Measurements from ENCODE around the gene DDX60. TPM values are rescaled to one million over a fixed set of nuclear protein-coding genes. Genes with fewer than 3 reads are reported as not detected.

The DDX60 gene
- total and polyA plus RNA-seq, 4 donors, result 2.9 to 11.3 (median 7.0) TPM

DNA sequence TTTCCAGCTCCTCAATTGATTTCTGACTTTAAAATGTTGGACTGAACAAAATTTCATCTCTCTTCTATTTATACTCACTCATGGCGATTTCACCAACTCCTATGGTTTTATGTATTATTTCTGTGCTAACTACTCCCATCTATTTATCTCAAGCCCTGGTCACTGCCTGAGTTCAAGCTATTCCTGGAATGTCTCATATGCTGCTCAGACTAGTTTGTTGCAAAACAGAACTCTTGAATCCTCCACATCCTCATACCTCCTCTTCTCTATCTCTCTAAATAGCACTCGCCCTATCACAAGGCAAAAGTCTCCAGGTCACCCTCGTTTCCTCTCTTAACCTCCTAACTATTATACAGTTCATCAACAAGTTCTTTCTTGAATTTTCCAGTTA is 19.0 kb upstream of the DDX60 start:
- TF ChIP-seq, protein P1, sequence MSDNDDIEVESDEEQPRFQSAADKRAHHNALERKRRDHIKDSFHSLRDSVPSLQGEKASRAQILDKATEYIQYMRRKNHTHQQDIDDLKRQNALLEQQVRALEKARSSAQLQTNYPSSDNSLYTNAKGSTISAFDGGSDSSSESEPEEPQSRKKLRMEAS (IDR thresholded peaks at IDR 0.05), result no peak
- TF ChIP-seq FOXA1 (IDR thresholded peaks at IDR 0.05) (no peak), HNF4A (conservative IDR thresholded peaks at IDR 0.05) (no peak), RXRA (IDR thresholded peaks at IDR 0.05) (no peak), FOXA2 (IDR thresholded peaks at IDR 0.05) (no peak), HNF4G (IDR thresholded peaks at IDR 0.05) (no peak), RAD21 (IDR thresholded peaks at IDR 0.05) (no peak)
- TF ChIP-seq, protein P2, sequence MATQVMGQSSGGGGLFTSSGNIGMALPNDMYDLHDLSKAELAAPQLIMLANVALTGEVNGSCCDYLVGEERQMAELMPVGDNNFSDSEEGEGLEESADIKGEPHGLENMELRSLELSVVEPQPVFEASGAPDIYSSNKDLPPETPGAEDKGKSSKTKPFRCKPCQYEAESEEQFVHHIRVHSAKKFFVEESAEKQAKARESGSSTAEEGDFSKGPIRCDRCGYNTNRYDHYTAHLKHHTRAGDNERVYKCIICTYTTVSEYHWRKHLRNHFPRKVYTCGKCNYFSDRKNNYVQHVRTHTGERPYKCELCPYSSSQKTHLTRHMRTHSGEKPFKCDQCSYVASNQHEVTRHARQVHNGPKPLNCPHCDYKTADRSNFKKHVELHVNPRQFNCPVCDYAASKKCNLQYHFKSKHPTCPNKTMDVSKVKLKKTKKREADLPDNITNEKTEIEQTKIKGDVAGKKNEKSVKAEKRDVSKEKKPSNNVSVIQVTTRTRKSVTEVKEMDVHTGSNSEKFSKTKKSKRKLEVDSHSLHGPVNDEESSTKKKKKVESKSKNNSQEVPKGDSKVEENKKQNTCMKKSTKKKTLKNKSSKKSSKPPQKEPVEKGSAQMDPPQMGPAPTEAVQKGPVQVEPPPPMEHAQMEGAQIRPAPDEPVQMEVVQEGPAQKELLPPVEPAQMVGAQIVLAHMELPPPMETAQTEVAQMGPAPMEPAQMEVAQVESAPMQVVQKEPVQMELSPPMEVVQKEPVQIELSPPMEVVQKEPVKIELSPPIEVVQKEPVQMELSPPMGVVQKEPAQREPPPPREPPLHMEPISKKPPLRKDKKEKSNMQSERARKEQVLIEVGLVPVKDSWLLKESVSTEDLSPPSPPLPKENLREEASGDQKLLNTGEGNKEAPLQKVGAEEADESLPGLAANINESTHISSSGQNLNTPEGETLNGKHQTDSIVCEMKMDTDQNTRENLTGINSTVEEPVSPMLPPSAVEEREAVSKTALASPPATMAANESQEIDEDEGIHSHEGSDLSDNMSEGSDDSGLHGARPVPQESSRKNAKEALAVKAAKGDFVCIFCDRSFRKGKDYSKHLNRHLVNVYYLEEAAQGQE (IDR thresholded peaks at IDR 0.05), result no peak
- Histone ChIP-seq H3K4me3 (ENCODE audit: low read depth in 1 of 3, low read length in 3 of 3) (no peak overlapping the region), H3K36me3 (ENCODE audit: control insufficient read depth in 4 of 4, insufficient read depth in 3 of 4, low read depth in 1 of 4, low read length in 3 of 4) (no peaks in the 10 kb centered on the region), H3K9ac (ENCODE audit: low read depth in 1 of 2, low read length in 2 of 2) (no peak overlapping the region), H3K27me3 (ENCODE audit: control insufficient read depth in 4 of 4, insufficient read depth in 4 of 4, low read length in 3 of 4) (no peaks in the 10 kb centered on the region), H3K4me1 (ENCODE audit: control insufficient read depth in 4 of 4, insufficient read depth in 4 of 4, low read length in 3 of 4) (no peaks in the 10 kb centered on the region), H3K27ac (ENCODE audit: low read depth in 1 of 2, low read length in 2 of 2) (no peak overlapping the region), H3K9me3 (ENCODE audit: control insufficient read depth in 4 of 4, low read length in 3 of 4) (no peaks in the 10 kb centered on the region)
- no peak for DNase-seq (ENCODE audit: low spot score)
- WGBS, result 79% methylated on average over 3 of the region's 3 CpGs

DNA sequence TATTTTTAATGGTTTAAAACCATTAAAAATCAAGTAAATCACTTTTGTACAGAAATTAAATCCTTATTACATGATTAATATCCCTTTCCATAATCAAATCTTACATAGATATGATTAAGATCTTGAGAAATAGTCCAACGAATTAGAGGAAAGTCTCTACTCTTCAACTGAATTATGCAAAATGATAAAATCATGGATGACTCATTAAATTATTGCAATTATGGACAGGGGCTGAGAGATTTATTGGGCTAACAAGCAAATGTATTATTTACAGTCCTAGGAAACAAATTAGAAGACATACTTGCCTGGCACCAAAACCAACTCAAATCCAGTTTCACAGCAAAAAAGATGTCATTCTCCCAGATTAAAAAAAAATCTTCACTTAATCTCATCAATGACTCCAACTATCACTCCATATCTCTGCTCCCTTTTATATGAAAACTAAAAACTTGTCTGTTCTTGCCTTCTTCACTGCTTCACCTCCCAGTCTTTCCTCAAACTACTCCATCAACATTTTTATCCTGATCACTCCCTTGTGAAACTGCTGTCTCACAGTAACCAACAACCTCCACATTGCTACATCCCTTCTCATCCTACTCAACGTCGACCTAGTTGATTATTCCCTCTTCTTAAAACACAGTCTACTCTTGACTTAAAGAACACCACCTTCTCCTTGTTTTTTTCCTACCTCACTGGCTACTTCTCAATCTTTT is 18.4 kb upstream of the DDX60 start:
- whole genome bisulfite sequencing, result 69% methylated on average over 3 of the region's 3 CpGs
- Histone ChIP-seq H3K9me3 (ENCODE audit: control insufficient read depth in 4 of 4, low read length in 3 of 4) (no peaks in the 10 kb centered on the region), H3K27ac (ENCODE audit: low read depth in 1 of 2, low read length in 2 of 2) (no peak overlapping the region), H3K36me3 (ENCODE audit: control insufficient read depth in 4 of 4, insufficient read depth in 3 of 4, low read depth in 1 of 4, low read length in 3 of 4) (no peaks in the 10 kb centered on the region), H3K9ac (ENCODE audit: low read depth in 1 of 2, low read length in 2 of 2) (no peak overlapping the region), H3K27me3 (ENCODE audit: control insufficient read depth in 4 of 4, insufficient read depth in 4 of 4, low read length in 3 of 4) (no peaks in the 10 kb centered on the region), H3K4me3 (ENCODE audit: low read depth in 1 of 3, low read length in 3 of 3) (no peak overlapping the region), H3K4me1 (ENCODE audit: control insufficient read depth in 4 of 4, insufficient read depth in 4 of 4, low read length in 3 of 4) (no peaks in the 10 kb centered on the region)
- DNase-seq (ENCODE audit: low spot score), result no peak
- no peak for TF ChIP-seq RXRA (IDR thresholded peaks at IDR 0.05)
- no peak for TF ChIP-seq JUND (IDR thresholded peaks at IDR 0.05)
- TF ChIP-seq FOXA2 (IDR thresholded peaks at IDR 0.05), result no peak
- no peak for TF ChIP-seq TAF1 (conservative IDR thresholded peaks at IDR 0.05)

DNA sequence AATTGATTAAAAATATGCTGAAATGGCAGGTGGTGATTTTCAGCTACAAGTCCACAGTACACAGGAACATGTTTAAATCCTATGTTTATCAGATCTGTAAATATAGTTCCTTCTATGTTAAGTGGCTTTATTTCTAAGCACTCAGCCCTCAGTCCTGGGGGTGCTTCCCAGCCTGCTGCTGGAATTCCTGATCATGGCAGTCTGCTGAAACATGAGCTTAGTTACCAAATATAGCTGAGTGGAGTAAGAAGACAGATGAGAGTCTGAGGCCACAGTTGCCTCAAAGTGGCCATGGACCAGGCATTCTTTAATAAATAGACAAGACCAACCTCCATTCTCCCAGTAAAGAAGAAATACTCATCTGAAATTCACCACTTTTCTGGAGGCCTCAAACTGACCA is 17.1 kb upstream of the DDX60 start:
- Histone ChIP-seq H3K27me3 (ENCODE audit: control insufficient read depth in 4 of 4, insufficient read depth in 4 of 4, low read length in 3 of 4) (no peaks in the 10 kb centered on the region), H3K4me3 (ENCODE audit: low read depth in 1 of 3, low read length in 3 of 3) (no peak overlapping the region), H3K27ac (ENCODE audit: low read depth in 1 of 2, low read length in 2 of 2) (no peak overlapping the region), H3K36me3 (ENCODE audit: control insufficient read depth in 4 of 4, insufficient read depth in 3 of 4, low read depth in 1 of 4, low read length in 3 of 4) (no peaks in the 10 kb centered on the region), H3K4me1 (ENCODE audit: control insufficient read depth in 4 of 4, insufficient read depth in 4 of 4, low read length in 3 of 4) (no peaks in the 10 kb centered on the region), H3K9me3 (ENCODE audit: control insufficient read depth in 4 of 4, low read length in 3 of 4) (no peaks in the 10 kb centered on the region), H3K9ac (ENCODE audit: low read depth in 1 of 2, low read length in 2 of 2) (no peak overlapping the region)
- no peak for DNase-seq (ENCODE audit: low spot score)
- TF ChIP-seq, protein P3, sequence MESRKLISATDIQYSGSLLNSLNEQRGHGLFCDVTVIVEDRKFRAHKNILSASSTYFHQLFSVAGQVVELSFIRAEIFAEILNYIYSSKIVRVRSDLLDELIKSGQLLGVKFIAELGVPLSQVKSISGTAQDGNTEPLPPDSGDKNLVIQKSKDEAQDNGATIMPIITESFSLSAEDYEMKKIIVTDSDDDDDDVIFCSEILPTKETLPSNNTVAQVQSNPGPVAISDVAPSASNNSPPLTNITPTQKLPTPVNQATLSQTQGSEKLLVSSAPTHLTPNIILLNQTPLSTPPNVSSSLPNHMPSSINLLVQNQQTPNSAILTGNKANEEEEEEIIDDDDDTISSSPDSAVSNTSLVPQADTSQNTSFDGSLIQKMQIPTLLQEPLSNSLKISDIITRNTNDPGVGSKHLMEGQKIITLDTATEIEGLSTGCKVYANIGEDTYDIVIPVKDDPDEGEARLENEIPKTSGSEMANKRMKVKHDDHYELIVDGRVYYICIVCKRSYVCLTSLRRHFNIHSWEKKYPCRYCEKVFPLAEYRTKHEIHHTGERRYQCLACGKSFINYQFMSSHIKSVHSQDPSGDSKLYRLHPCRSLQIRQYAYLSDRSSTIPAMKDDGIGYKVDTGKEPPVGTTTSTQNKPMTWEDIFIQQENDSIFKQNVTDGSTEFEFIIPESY (IDR thresholded peaks at IDR 0.05), result no peak
- TF ChIP-seq FOXA1 (IDR thresholded peaks at IDR 0.05) (no peak), TAF1 (conservative IDR thresholded peaks at IDR 0.05) (no peak), FOXA2 (IDR thresholded peaks at IDR 0.05) (no peak), RAD21 (IDR thresholded peaks at IDR 0.05) (no peak), GABPA (IDR thresholded peaks at IDR 0.05 in 1 of 2, conservative IDR thresholded peaks at IDR 0.05 in 1 of 2) (no peak), YY1 (IDR thresholded peaks at IDR 0.05) (no peak), HNF4A (conservative IDR thresholded peaks at IDR 0.05) (no peak), NR2F2 (IDR thresholded peaks at IDR 0.05) (no peak), JUND (IDR thresholded peaks at IDR 0.05) (no peak), SP1 (IDR thresholded peaks at IDR 0.05) (no peak)
- TF ChIP-seq, protein P4, sequence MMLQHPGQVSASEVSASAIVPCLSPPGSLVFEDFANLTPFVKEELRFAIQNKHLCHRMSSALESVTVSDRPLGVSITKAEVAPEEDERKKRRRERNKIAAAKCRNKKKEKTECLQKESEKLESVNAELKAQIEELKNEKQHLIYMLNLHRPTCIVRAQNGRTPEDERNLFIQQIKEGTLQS (IDR thresholded peaks at IDR 0.05), result no peak
- TF ChIP-seq, protein P5, sequence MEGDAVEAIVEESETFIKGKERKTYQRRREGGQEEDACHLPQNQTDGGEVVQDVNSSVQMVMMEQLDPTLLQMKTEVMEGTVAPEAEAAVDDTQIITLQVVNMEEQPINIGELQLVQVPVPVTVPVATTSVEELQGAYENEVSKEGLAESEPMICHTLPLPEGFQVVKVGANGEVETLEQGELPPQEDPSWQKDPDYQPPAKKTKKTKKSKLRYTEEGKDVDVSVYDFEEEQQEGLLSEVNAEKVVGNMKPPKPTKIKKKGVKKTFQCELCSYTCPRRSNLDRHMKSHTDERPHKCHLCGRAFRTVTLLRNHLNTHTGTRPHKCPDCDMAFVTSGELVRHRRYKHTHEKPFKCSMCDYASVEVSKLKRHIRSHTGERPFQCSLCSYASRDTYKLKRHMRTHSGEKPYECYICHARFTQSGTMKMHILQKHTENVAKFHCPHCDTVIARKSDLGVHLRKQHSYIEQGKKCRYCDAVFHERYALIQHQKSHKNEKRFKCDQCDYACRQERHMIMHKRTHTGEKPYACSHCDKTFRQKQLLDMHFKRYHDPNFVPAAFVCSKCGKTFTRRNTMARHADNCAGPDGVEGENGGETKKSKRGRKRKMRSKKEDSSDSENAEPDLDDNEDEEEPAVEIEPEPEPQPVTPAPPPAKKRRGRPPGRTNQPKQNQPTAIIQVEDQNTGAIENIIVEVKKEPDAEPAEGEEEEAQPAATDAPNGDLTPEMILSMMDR (IDR thresholded peaks at IDR 0.05; ENCODE audit: low read depth, low read length, missing input control), result no peak
- TF ChIP-seq, protein P1 (IDR thresholded peaks at IDR 0.05), result no peak
